HG02852 (cell line): ENCODE data around the gene LRCOL1.
A peak's percentile ranks its signal among the peaks of the same experiment; 100 is the strongest.

Experiments
- ATAC-seq: cut with Tn5 transposase; IDR thresholded peaks from one replicate; pipeline ENCODE4 v1.9.1; 2021; ENCODE audit warnings: mild to moderate bottlenecking, moderate library complexity; ENCODE audit not compliant: unreplicated experiment

The LRCOL1 gene

GRCh38 chr12:132568826-132569480 lies 41.4 kb downstream of the LRCOL1 start:
- no peak for ATAC-seq

- no peak for ATAC-seq
Observed at GRCh38 chr12:132568301-132568700, 42.1 kb downstream of the LRCOL1 start.

GRCh38 chr12:132566516-132567131 lies 43.8 kb downstream of the LRCOL1 start:
- ATAC-seq: no peak

- no peak for ATAC-seq
Observed at GRCh38 chr12:132565365-132565764, 45.0 kb downstream of the LRCOL1 start.

GRCh38 chr12:132563911-132564310 lies 46.5 kb downstream of the LRCOL1 start:
- no peak for ATAC-seq

- ATAC-seq: no peak
Observed at GRCh38 chr12:132562489-132563021, 47.8 kb downstream of the LRCOL1 start.

- no peak for ATAC-seq
Observed at GRCh38 chr12:132561427-132562156, 48.8 kb downstream of the LRCOL1 start.

GRCh38 chr12:132560614-132561426 lies 49.6 kb downstream of the LRCOL1 start:
- ATAC-seq: peak; percentile 34

- ATAC-seq: peak; percentile 20
Observed at GRCh38 chr12:132560364-132560613, 50.1 kb downstream of the LRCOL1 start.

GRCh38 chr12:132559652-132560363 lies 50.6 kb downstream of the LRCOL1 start:
- peak; percentile 39 for ATAC-seq

- ATAC-seq: no peak
Observed at GRCh38 chr12:132558861-132559623, 51.3 kb downstream of the LRCOL1 start.

GRCh38 chr12:132558042-132558856 lies 52.1 kb downstream of the LRCOL1 start:
- no peak for ATAC-seq

- no peak for ATAC-seq
Observed at GRCh38 chr12:132557291-132558015, 52.9 kb downstream of the LRCOL1 start.

GRCh38 chr12:132556801-132557200 lies 53.6 kb downstream of the LRCOL1 start:
- ATAC-seq: no peak

GRCh38 chr12:132556216-132556615 lies 54.2 kb downstream of the LRCOL1 start:
- no peak for ATAC-seq

- no peak for ATAC-seq
Observed at GRCh38 chr12:132555686-132556085, 54.7 kb downstream of the LRCOL1 start.

- ATAC-seq: no peak
Observed at GRCh38 chr12:132554845-132555630, 55.3 kb downstream of the LRCOL1 start.
